Tibial artery (tissue), 4 donors: ENCODE results near the gene KYNU.

Experiments used
- DNase-seq, 2 donors: peaks; one replicate each; pipeline ENCODE4 v3.0.0-alpha.2; 2019
- H3K27ac ChIP-seq, 2 donors: fragments of 200-600 bp; sonication (generic) in 1 of 2; 1 replicate in 1 of 2; 2 replicates in 1 of 2; pipeline ENCODE4 v1.5.1; 2018 to 2019; ENCODE audit warnings: mild to moderate bottlenecking in 1 of 2
- H3K27me3 ChIP-seq, 2 donors: fragments of 200-600 bp; sonication (generic) in 1 of 2; one replicate each; pipeline versions ENCODE4 v1.5.1 to v1.6.0; 2016 to 2019
- H3K36me3 ChIP-seq, 3 donors: fragments of 200-600 bp; sonication (generic) in 2 of 3; one replicate each; pipeline ENCODE4 v1.5.1; 2016 to 2019; ENCODE audit warnings: mild to moderate bottlenecking in 2 of 3
- H3K4me1 ChIP-seq, 4 donors: fragments of 200-600 bp; sonication (generic) in 2 of 4; 1 replicate in 3 of 4; 2 replicates in 1 of 4; pipeline ENCODE4 v1.5.1; 2016 to 2019
- H3K4me3 ChIP-seq, 2 donors: fragments of 200-600 bp; sonication (generic) in 1 of 2; 1 replicate in 1 of 2; 2 replicates in 1 of 2; pipeline ENCODE4 v1.5.1; 2018 to 2019; ENCODE audit warnings: mild to moderate bottlenecking in 2 of 2
- H3K9me3 ChIP-seq, 3 donors: fragments of 200-600 bp; sonication (generic) in 1 of 3; one replicate each; pipeline ENCODE4 v1.5.1; 2016 to 2019
- CTCF ChIP-seq, 2 experiments: fragments of 200-600 bp in 1 of 2; fragments of 450-650 bp in 1 of 2; IDR thresholded peaks; one replicate each; pipeline ENCODE4 v1.5.1; 2017 to 2019; ENCODE audit warnings: antibody characterized with exemption in 2 of 2, mild to moderate bottlenecking in 1 of 2, moderate library complexity in 1 of 2
- intact Hi-C: fragments of 100-400 bp; cut with DNase I; formaldehyde crosslinking; loops from one replicate; pipeline ENCODE4 v1.15.0; 2023; ENCODE audit warnings: low total_unique reads

Gene KYNU

GRCh38 chr2:142994665-142995064 is 117.2 kb downstream of the KYNU start:
- intact Hi-C loops = no loop called here
- Histone ChIP-seq H3K4me1 (peaks cover 0 to 1% (median 0%) of the 10 kb centered on the region in 4 donors), H3K27me3 (no peaks in the 10 kb centered on the region), H3K9me3 (no peaks in the 10 kb centered on the region), H3K36me3 (no peaks in the 10 kb centered on the region), H3K4me3 (no peak overlapping the region), H3K27ac (no peak overlapping the region)
- no peak for TF ChIP-seq CTCF (IDR thresholded peaks at IDR 0.05)
- DNase-seq = no peak

GRCh38 chr2:142997231-142997630 is 119.8 kb downstream of the KYNU start:
- Histone ChIP-seq H3K36me3 (no peaks in the 10 kb centered on the region), H3K4me1 (no peaks in the 10 kb centered on the region), H3K4me3 (no peak overlapping the region), H3K27ac (no peak overlapping the region), H3K9me3 (no peaks in the 10 kb centered on the region), H3K27me3 (no peaks in the 10 kb centered on the region)
- intact Hi-C loops = no loop called here
- no peak for DNase-seq
- TF ChIP-seq CTCF (IDR thresholded peaks at IDR 0.05) = no peak

GRCh38 chr2:143000599-143000998 is 123.1 kb downstream of the KYNU start:
- Histone ChIP-seq H3K27me3 (no peaks in the 10 kb centered on the region), H3K9me3 (no peaks in the 10 kb centered on the region), H3K27ac (no peak overlapping the region), H3K4me1 (no peaks in the 10 kb centered on the region), H3K36me3 (no peaks in the 10 kb centered on the region), H3K4me3 (no peak overlapping the region)
- intact Hi-C loops = no loop called here
- no peak for TF ChIP-seq CTCF (IDR thresholded peaks at IDR 0.05)
- no peak for DNase-seq

- Histone ChIP-seq H3K4me3 (no peak overlapping the region), H3K4me1 (no peaks in the 10 kb centered on the region), H3K27me3 (no peaks in the 10 kb centered on the region), H3K27ac (no peak overlapping the region), H3K9me3 (no peaks in the 10 kb centered on the region), H3K36me3 (no peaks in the 10 kb centered on the region)
- TF ChIP-seq CTCF (IDR thresholded peaks at IDR 0.05) = no peak
- no peak for DNase-seq
- intact Hi-C loops = no loop called here
Observed at GRCh38 chr2:143001501-143001900, 124.0 kb downstream of the KYNU start.

GRCh38 chr2:143015656-143016055 is 138.2 kb downstream of the KYNU start:
- H3K27ac ChIP-seq = no peak overlapping the region
- H3K27me3 ChIP-seq = no peaks in the 10 kb centered on the region
- no peaks in the 10 kb centered on the region for H3K4me1 ChIP-seq
- H3K36me3 ChIP-seq = no peaks in the 10 kb centered on the region
- peaks cover 0 to 4% (median 0%) of the 10 kb centered on the region in 3 donors for H3K9me3 ChIP-seq
- DNase-seq = no peak
- no peak overlapping the region for H3K4me3 ChIP-seq
- intact Hi-C loops = no loop called here
- TF ChIP-seq CTCF (IDR thresholded peaks at IDR 0.05) = no peak

GRCh38 chr2:143026411-143027054 is 149.1 kb downstream of the KYNU start:
- H3K4me3 ChIP-seq = no peak overlapping the region
- no peak overlapping the region for H3K27ac ChIP-seq
- H3K4me1 ChIP-seq = peaks cover 0 to 6% (median 0%) of the 10 kb centered on the region in 4 donors
- intact Hi-C loops = no loop called here
- DNase-seq = peak; percentile 68 to 71
- TF ChIP-seq CTCF (IDR thresholded peaks at IDR 0.05) = no peak
- H3K27me3 ChIP-seq = peaks cover 0 to 7% of the 10 kb centered on the region in 2 donors
- H3K9me3 ChIP-seq = no peaks in the 10 kb centered on the region
- H3K36me3 ChIP-seq = no peaks in the 10 kb centered on the region
